HG03520 (cell line): Measurements from ENCODE around the gene ETV6.

Experiments
- ATAC-seq: cut with Tn5 transposase; IDR thresholded peaks from one replicate; pipeline ENCODE4 v1.9.1; 2021; ENCODE audit warnings: mild to moderate bottlenecking, moderate library complexity; ENCODE audit not compliant: unreplicated experiment

The ETV6 gene

DNA sequence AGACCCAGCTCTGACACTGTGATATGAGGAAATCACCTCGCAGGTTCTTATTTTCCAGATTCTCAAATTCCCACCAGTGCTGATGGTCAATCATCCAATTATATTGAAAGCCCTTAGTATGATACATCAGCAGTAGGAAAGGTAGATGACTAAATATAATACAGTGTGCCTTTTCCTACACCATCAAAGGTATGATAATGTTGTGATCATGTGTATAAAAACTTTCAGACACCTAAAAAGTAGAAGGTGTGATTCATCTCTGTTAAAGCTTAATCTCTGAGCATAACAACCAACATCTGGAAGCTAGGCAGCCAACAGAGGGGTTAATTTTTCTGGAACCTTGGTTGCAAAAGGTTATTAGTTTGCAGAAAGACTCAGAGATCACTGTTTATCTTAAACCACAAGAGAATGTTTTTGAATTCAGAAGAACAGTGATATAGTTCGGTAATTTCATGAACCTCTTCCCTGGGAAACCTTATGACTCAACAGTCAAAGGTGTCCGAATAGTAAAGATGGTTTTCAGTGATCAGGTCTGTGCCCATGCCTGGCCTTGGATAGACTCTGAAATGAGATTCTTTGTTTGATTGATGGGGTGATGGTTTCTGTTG lies 122.5 kb downstream of the ETV6 start:
- no peak for ATAC-seq

- no peak for ATAC-seq
These were observed 124.6 kb downstream of the ETV6 start for GRCh38 chr12:11773889-11774677.

DNA sequence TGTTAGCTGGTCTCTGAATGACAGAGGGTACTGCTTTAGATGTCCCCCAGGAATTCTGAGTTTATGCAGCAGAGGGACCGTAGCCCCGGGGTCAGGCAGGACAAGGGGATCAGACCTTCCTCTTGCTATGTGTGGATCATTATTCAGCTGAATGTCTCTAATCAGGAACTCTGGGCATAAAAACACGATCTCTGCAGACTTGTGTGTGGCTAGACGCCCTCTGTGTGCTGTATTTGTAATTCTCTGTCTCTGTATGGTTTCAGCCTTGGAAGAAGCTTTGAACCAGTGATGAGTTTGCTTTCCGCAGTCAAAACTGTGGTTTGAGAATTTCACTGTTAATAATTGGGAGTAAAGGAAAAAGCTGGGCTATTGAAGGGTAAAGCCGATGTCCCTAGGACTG lies 125.3 kb downstream of the ETV6 start:
- ATAC-seq, result no peak

DNA sequence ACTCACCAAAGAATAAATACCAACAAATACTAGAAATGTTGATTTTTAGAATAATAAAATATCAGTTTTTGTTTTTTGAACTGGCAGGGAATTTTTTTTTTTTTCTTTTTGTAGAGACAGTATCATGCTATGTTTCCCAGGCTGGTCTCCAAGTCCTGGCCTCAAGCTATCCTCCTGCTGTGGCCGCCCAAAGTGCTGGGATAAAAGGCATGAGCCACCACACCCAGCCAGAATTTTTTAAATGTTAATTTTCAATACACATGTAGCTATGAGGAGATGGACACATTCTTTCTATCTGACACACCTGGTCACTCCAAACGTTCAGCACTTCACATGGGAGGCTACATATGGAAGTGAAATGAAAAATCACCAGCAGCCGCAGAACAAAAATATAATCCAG lies 126.8 kb downstream of the ETV6 start:
- ATAC-seq, result no peak

DNA sequence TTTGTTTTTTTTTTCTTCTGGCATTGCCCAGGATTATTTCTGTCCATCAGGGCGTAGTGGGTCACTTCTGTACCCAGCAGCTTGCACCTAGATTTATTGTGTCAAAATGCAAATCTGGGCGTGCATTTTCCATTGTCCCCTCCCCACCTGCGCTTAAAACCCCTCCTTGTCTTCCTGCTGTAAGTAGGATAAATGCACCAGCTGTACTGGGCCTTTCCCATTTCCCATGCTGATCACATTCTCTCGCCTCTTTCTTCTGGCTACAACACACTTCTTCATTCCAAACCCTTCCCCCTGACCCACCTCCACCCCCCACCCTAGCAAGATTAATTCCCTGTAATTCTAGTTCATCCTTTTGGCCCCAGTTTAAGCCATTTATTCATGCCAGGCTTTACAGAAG lies 128.0 kb downstream of the ETV6 start:
- no peak for ATAC-seq

GRCh38 chr12:11777962-11778361 lies 128.5 kb downstream of the ETV6 start:
- no peak for ATAC-seq

DNA sequence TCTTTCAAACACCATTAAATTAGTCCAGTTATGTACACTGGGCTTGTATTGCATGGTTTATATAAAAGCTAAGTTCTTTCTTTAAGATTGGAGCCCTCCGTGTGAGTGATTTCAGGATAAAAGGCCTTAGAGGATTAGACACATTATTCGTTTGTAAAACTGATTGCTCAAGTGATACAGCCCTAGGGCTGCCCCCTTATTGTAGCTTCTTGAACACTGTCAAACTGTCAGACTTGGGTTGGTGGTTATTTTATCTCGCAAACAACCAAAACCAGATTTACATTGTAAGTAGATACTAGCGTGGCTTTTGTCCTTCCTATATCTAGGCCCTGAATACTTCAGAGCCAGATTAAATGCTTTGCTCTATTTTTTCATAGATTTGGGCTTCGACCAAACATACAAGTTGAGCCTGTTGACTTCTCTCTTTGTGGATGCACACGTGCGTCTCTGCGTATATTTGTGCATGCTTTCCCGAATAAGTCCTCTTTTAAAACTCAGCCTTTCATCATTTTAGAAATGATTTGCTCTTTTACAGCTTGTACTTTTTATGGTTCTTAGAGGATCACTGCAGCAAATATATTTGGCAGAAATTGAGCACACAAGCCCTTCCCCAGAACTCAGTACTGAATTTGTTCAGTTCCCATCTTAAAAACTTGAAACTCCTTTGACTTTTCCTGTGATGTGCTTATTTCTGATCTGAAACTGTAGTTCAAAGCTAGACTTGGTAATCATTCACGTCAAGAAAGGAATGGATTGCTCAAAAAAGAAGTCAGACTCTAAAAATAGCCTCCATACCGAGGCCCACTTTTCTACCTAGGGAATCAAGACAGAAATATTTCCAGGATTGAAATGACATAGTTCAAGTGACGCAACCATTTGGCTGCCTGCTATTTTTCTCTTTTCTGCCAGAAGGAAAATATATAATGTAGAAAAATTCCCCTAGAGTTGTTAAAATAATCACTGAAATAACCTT lies 129.5 kb downstream of the ETV6 start:
- no peak for ATAC-seq

DNA sequence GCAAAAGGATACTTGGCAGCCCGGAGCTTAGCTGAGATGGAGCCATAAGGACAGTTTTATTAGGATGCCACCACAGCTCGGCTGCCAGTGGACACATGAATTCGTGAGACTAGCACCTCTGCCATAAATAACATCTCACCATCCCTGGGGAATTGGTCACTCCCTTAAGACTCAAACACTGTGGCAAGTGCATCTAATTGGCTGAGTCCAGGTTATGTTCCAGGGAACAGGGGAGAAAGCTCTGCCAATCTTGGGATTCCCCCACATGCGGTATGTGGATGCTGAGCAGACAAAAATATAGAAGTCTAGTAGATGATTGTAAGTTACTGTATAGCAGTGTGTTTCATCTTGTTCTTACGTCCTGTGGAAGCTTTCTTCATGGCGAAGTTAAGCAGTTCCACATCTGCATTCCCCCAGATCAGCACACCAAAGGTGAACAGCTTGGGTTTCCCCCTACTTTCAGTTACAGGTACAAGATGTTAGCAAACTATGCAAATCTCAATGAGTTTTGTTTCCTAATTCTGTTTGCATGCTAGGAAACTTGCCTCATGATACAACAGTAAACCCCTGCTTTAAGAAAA lies 131.1 kb downstream of the ETV6 start:
- peak; percentile 76 for ATAC-seq

GRCh38 chr12:11782914-11783420 lies 133.5 kb downstream of the ETV6 start:
- ATAC-seq, result no peak

DNA sequence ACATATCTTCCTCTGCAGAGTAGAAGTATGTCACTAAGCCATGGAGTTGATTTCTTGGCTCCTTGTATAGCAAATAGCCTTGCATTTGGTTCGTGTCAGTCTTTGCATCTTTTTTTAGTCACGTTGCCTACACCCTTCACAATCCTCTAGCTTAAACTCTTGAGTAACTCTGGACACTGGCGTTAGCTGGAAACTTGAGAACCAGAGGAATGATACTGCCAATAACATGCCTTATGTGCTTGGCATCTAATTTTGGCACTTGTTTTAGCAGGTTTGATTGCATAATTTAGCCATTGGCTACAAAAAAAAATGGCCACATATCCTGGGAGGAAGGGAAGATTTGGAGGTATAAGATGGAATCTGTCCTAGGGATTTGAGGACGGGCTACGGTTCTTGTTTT lies 136.2 kb downstream of the ETV6 start:
- ATAC-seq, result no peak

DNA sequence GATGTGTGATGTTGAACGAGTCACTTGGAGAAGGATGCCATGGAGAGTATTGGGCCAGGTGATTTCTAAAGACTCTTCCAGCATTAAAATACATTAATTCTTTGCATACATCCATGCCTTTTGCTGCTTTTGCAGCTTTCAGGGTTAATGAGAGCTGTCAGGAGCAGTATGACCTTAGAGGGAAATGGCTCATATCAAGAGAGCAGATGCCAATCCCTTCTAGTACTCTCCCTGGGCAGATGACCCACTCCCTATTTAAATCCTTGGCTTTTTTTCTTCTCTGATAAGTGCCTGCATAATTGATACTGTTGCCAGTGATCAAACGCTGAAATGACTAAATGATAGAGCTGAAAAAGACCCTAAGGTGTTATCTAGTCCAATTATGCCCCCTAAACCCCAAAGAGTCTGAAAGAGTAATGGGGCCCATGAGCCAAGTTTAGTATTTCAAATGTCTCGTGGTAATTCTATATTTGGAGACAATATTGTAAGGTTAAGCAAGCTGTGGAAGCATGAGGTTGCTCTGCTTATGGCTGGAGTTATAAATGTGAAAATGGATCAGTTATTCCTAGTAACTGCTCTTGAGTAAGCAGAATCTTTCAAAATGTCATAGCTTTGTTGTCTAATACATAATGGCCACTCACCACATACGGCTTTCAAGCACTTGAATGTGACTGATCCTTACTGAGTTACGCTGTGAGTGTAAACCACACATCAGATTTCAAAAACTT lies 137.3 kb downstream of the ETV6 start:
- no peak for ATAC-seq

GRCh38 chr12:11787437-11787836 lies 138.0 kb downstream of the ETV6 start:
- ATAC-seq, result no peak

DNA sequence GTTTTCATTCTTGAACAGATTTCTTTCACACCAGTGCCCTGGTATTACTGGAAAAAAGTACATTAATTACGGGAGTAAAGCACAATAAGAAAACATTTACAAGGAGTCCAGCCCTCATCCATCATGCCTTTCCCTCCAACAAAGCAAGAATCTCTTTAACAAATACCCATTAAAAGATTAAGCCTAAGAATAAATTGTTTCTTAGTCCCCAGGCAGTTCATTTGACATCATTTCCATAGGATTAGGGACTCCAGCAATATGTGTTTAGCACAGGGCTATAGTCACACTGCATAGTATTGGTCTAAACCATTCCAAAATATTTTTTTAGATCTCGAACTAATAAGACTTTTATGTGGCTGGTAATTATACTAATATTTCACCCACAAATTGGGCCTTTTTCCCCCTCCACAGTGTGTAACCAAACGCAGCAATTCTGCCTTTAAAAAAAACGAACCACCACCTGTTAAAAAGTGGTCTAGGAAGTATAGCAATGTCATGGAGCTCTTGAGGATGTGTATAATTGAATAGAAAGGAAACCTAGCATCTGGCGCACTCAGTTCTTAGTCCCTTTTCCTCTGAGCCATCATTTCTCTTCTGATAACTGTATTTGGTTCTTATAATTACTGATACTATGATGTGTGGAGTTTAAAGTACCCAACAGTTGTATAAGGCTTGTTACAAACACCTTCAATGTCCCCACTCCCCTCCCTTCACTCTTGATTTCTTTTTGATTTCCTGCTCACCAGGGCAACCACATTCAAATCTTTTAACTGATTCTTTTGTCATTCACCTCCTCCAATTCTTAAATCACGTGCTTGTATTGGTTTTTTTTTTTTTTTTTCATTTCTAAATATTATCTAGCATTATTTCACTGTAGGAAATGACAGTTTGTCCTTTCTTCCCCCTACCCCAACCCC lies 138.7 kb downstream of the ETV6 start:
- ATAC-seq, result no peak

- no peak for ATAC-seq
These were observed 144.6 kb downstream of the ETV6 start for GRCh38 chr12:11793921-11794710.

DNA sequence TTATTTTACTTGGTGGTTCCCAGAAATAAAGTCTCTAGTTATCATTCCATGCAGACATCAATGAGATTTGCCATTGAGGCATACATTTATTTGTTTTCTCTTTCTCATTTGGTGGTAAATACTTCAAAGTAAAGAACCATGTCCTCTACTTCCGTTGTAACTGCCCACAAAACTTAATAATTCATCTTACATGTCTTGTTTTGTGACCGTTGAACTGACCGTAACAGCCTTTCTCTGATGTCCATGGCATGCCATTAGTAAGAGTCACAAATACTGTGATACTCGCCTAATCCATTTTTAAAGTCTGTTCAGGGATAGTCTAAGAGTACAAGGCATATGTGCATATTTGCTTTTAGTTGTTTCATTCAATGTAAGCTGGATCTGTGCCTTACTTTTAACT lies 145.3 kb downstream of the ETV6 start:
- ATAC-seq, result no peak

DNA sequence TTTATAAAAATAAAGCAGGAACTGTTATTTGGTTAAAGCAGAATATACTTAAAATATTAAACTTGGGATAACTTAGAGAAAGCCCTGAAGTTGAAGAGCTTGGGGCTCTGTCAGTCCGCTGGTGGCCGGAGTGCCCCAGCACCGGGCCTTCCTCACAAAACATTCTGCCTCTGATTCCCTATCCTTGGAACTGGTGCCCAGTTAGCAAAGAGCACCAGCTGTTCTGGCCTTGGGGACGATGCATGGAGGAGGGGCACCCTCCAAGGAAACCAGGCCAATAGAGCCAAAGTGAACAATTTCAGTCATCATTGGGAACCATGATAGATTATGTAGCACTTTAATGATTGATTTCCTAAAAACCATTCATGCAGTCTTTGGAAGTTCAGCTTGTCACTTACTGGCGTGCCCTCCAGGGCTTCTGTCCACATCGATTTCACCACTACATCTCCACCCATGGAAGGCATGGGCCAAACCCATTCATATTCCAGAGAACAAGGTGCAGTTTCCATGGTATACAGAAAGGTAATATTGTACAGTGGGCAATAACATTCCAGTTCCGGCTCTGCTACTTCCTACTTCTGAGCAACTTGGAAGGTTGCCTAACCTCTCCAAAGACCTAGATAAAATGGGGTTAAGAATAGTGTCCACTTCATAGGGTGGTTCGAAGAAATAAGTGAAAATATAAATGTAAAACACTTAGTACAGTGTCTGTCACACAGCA lies 145.9 kb downstream of the ETV6 start:
- ATAC-seq, result no peak

GRCh38 chr12:11795913-11796459 lies 146.5 kb downstream of the ETV6 start:
- ATAC-seq, result no peak
